K562 (cell line): Measurements from ENCODE around the gene C10orf71. TPM values are rescaled to one million over a fixed set of nuclear protein-coding genes. Genes with fewer than 3 reads are reported as not detected.

Experiments used
- CTCFL ChIP-seq: IDR thresholded peaks from 2 replicates; pipeline ENCODE4 v1.6.1; 2011; ENCODE audit warnings: borderline replicate concordance, low read depth, mild to moderate bottlenecking, moderate library complexity, low read length; ENCODE audit not compliant: insufficient read depth, poor library complexity, severe bottlenecking
- EGR1 ChIP-seq: fragments of 450-650 bp; conservative IDR thresholded peaks from 2 replicates; pipeline ENCODE4 v1.6.1; 2017; ENCODE audit warnings: mild to moderate bottlenecking
- HCFC1 ChIP-seq: IDR thresholded peaks from 2 replicates; pipeline ENCODE4 v1.6.1; 2012; ENCODE audit warnings: low read depth, low read length, improper control_type of control experiment
- RAD21 ChIP-seq, 2 experiments: fragments of 250-450 bp in 1 of 2; fragments of 450-650 bp in 1 of 2; sonication (Bioruptor Pico) in 1 of 2; formaldehyde crosslinking in 1 of 2; IDR thresholded peaks in 1 of 2; conservative IDR thresholded peaks in 1 of 2; 2 replicates each; pipeline versions ENCODE4 v1.4.0 to v1.8.0; 2020 to 2022; ENCODE audit warnings: mild to moderate bottlenecking in 2 of 2, moderate library complexity in 1 of 2
- SMC3 ChIP-seq: conservative IDR thresholded peaks from 2 replicates; pipeline ENCODE4 v1.6.1; 2011; ENCODE audit warnings: low read depth, low read length, improper control_type of control experiment; ENCODE audit not compliant: insufficient read depth
- ZNF280B ChIP-seq: fragments of 250-450 bp; sonication (Bioruptor Pico); IDR thresholded peaks from 2 replicates; pipeline ENCODE4 v1.5.1; 2021; ENCODE audit warnings: mild to moderate bottlenecking
- polyA plus RNA-seq, 8 experiments: library from polyadenylated mRNA; depleted of rRNA in 4 of 8; stranded (reverse) in 5 of 8; unstranded in 3 of 8; fragments of >200 nt; fragmentation: Nextera tagmentation in 2 of 8; fragmentation: Illumina TruSeq in 1 of 8; extraction: Ambion mirVana in 2 of 8; extraction: Trizol in 1 of 8; gene quantifications; 2 replicates each; pipeline versions ENCODE4 v1.2.1 to v1.2.3, GENCODE V29; 2011 to 2014; ENCODE audit warnings: inconsistent platforms in 1 of 8, missing spikeins in 1 of 8
- total RNA-seq, 7 experiments: library from RNA; depleted of rRNA in 6 of 7; stranded (reverse); fragments of >200 nt in 6 of 7; fragmentation: Illumina TruSeq in 2 of 7; extraction: Trizol in 2 of 7; gene quantifications; 2 replicates each; pipeline versions ENCODE4 v1.2.1 to v1.2.3, GENCODE V29; 2011 to 2021; ENCODE audit warnings: low replicate concordance in 1 of 7
- TF ChIP-seq, protein P1 (sequence below): fragments of 450-650 bp; conservative IDR thresholded peaks from 2 replicates; pipeline ENCODE4 v1.6.1; 2016; ENCODE audit warnings: missing genetic modification characterization, low read depth, mild to moderate bottlenecking, missing compliant biosample characterization, moderate library complexity

Gene C10orf71
- total and polyA plus RNA-seq, 9 of the 15 experiments (the other 6 are each of a cell fraction or from before 2014, with no cell fraction given) = 0.06 to 4.5 (median 1.3) TPM

GRCh38 chr10:49281461-49281860 lies 17.5 kb upstream of the C10orf71 start (continued):
- peak in 1 of 2 experiments; percentile 62; a peak in 2 of 4 replicates for TF ChIP-seq RAD21 (CRISPR knock-in tag; conservative IDR thresholded peaks at IDR 0.05 in 1 of 2, IDR thresholded peaks at IDR 0.05 in 1 of 2)
- TF ChIP-seq, protein P1, sequence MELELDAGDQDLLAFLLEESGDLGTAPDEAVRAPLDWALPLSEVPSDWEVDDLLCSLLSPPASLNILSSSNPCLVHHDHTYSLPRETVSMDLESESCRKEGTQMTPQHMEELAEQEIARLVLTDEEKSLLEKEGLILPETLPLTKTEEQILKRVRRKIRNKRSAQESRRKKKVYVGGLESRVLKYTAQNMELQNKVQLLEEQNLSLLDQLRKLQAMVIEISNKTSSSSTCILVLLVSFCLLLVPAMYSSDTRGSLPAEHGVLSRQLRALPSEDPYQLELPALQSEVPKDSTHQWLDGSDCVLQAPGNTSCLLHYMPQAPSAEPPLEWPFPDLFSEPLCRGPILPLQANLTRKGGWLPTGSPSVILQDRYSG (tag) = no peak
- TF ChIP-seq SMC3 = peak; percentile 53; the same call in 1 of the 2 replicates
- no peak for TF ChIP-seq HCFC1
- TF ChIP-seq CTCFL = peak; percentile 66
- no peak for TF ChIP-seq EGR1
- no peak for TF ChIP-seq ZNF280B
